K562 (cell line): Measurements from ENCODE around the gene FBXL13.
"Not testable (repeated sequence)": the region's sequence is repeated elsewhere in the genome, so short reads cannot be mapped to it uniquely, and the experiment has no call there.

Experiments used
- BHLHE40 ChIP-seq: IDR thresholded peaks from 2 replicates; pipeline ENCODE4 v1.6.1; 2011; ENCODE audit warnings: low read length, improper control_type of control experiment
- CTCF ChIP-seq, 3 experiments: IDR thresholded peaks in 2 of 3; conservative IDR thresholded peaks in 1 of 3; 2 replicates each; pipeline ENCODE4 v1.5.1; 2011 to 2012; ENCODE audit warnings: low read length in 3 of 3, mild to moderate bottlenecking in 3 of 3, control low read depth in 2 of 3, improper control_type of control experiment in 1 of 3, inconsistent platforms in 1 of 3, low read depth in 1 of 3, mixed read lengths in 1 of 3, moderate library complexity in 1 of 3; ENCODE audit not compliant: insufficient read depth in 2 of 3
- E4F1 ChIP-seq: fragments of 250-450 bp; sonication (Bioruptor Pico); IDR thresholded peaks from 2 replicates; pipeline ENCODE4 v1.5.0; 2021; ENCODE audit warnings: mild to moderate bottlenecking, borderline replicate concordance
- HINFP ChIP-seq: fragments of 450-650 bp; conservative IDR thresholded peaks from 2 replicates; pipeline ENCODE4 v1.6.1; 2016; ENCODE audit warnings: missing genetic modification characterization, low read depth, mild to moderate bottlenecking, control low read depth, missing compliant biosample characterization
- IRF9 ChIP-seq: fragments of 450-650 bp; IDR thresholded peaks from 2 replicates; pipeline ENCODE4 v1.6.1; 2016; ENCODE audit warnings: missing biosample characterization, missing genetic modification characterization
- MAZ ChIP-seq, 2 experiments: fragments of 450-650 bp in 1 of 2; sonication (generic) in 1 of 2; formaldehyde crosslinking; IDR thresholded peaks in 1 of 2; conservative IDR thresholded peaks in 1 of 2; 2 replicates each; pipeline versions ENCODE4 v1.4.0 to v1.5.0; 2020; ENCODE audit warnings: mild to moderate bottlenecking in 1 of 2, missing genetic modification reagents in 1 of 2
- MEIS2 ChIP-seq: fragments of 450-650 bp; IDR thresholded peaks from 2 replicates; pipeline ENCODE4 v1.6.1; 2014; ENCODE audit warnings: mild to moderate bottlenecking; ENCODE audit not compliant: partially characterized antibody
- PATZ1 ChIP-seq: fragments of 250-450 bp; sonication (Bioruptor Pico); IDR thresholded peaks from 2 replicates; pipeline ENCODE4 v1.5.0; 2020; ENCODE audit warnings: mild to moderate bottlenecking, borderline replicate concordance
- PHF21A ChIP-seq: fragments of 450-650 bp; IDR thresholded peaks from 2 replicates; pipeline ENCODE4 v1.6.1; 2017; ENCODE audit warnings: low read depth, borderline replicate concordance
- RBM34 ChIP-seq: fragments of 200-400 bp; formaldehyde crosslinking; IDR thresholded peaks from 2 replicates; pipeline ENCODE4 v1.6.1; 2018; ENCODE audit warnings: low read length, borderline replicate concordance; ENCODE audit not compliant: insufficient read depth
- RCOR1 ChIP-seq, 2 experiments: IDR thresholded peaks; 2 replicates each; pipeline ENCODE4 v1.6.1; 2012; ENCODE audit warnings: low read depth in 2 of 2, low read length in 2 of 2, borderline replicate concordance in 1 of 2, improper control_type of control experiment in 1 of 2
- SRSF9 ChIP-seq: fragments of 200-400 bp; formaldehyde crosslinking; IDR thresholded peaks from 2 replicates; pipeline ENCODE4 v1.6.1; 2017; ENCODE audit warnings: low read depth, low read length, borderline replicate concordance
- STAT6 ChIP-seq: sonication (generic); formaldehyde crosslinking; IDR thresholded peaks from 2 replicates; pipeline ENCODE4 v1.8.1; 2023; ENCODE audit warnings: mild to moderate bottlenecking, missing genetic modification reagents
- ZNF274 ChIP-seq: IDR thresholded peaks from 2 replicates; pipeline ENCODE4 v1.6.1; 2011; ENCODE audit warnings: low read depth, mild to moderate bottlenecking, low read length, moderate library complexity, borderline replicate concordance

GRCh38 chr7:103037823-103038739, 36.5 kb downstream of the FBXL13 start:
- not testable (repeated sequence) for TF ChIP-seq SRSF9; ZNF274; CTCF (IDR thresholded peaks at IDR 0.05 in 2 of 3, conservative IDR thresholded peaks at IDR 0.05 in 1 of 3; ENCODE audit: insufficient read depth in 2 of 3, low read depth in 1 of 3, low read length in 3 of 3); IRF9 (tag); HINFP; RBM34; STAT6 (CRISPR knock-in tag); PHF21A; BHLHE40; PATZ1 (CRISPR knock-in tag); E4F1 (CRISPR knock-in tag)
- TF ChIP-seq RCOR1 (IDR thresholded peaks at IDR 0.05; ENCODE audit: borderline replicate concordance in 1 of 2, low read depth in 2 of 2, low read length in 2 of 2) (peak in 1 of 2 experiments; percentile 60; a peak in 1 of 4 replicates), MAZ (CRISPR knock-in tag; conservative IDR thresholded peaks at IDR 0.05 in 1 of 2, IDR thresholded peaks at IDR 0.05 in 1 of 2) (peak; percentile 60 to 70; a peak in 2 of 4 replicates), MEIS2 (peak; percentile 56)
